HepG2 (cell line): ENCODE data around the gene TEX51. TPM values are rescaled to one million over a fixed set of nuclear protein-coding genes. Genes with fewer than 3 reads are reported as not detected.

Experiments used
- ATAC-seq: fragments of 200-7000 bp; cut with Tn5 transposase; 3 replicates; pipeline ENCODE4 v1.9.1; 2020; ENCODE audit warnings: mild to moderate bottlenecking, moderate library complexity
- BruUV-seq: library from RNA; stranded (reverse); fragments of 400-500 nt; replicated peaks from 2 replicates; lab custom pipeline; 2021; lab: Mats Ljungman, UMichigan
- CTCF ChIA-PET: fragments of 300-600 bp; formaldehyde crosslinking; extraction: SDS; loops from one replicate; lab custom pipeline; 2021; ENCODE audit warnings: low total read pairs, inconsistent platforms, low intra/inter-chr PET ratio; lab: Yijun Ruan, JAX
- POLR2A ChIA-PET: fragments of 350-600 bp; sonication (Branson Sonifier 250); formaldehyde crosslinking; loops from one replicate; lab custom pipeline; 2020; ENCODE audit warnings: antibody characterized with exemption, inconsistent platforms; lab: Yijun Ruan, JAX
- DNase-seq: peaks from one replicate; pipeline ENCODE4 v3.0.0-alpha.2; 2015; ENCODE audit warnings: low spot score
- FAIRE-seq: peaks from 3 replicates; lab custom pipeline; 2011; peaks lifted over from hg19 to GRCh38; lab: Jason Lieb, UNC
- H2AFZ ChIP-seq: one replicate; pipeline ENCODE4 v1.6.1; 2011; ENCODE audit warnings: low read length, inconsistent platforms
- H3K27ac ChIP-seq: fragments of 300-600 bp; 3 replicates; pipeline ENCODE4 v1.8.0; 2011; ENCODE audit warnings: mixed run types, mild to moderate bottlenecking, mixed read lengths, low read length, inconsistent platforms; ENCODE audit not compliant: insufficient read depth; ENCODE audit errors: extremely low read length
- H3K27me3 ChIP-seq, 2 experiments: fragments of 200-600 bp in 1 of 2; 2 replicates in 1 of 2; 3 replicates in 1 of 2; pipeline versions ENCODE4 v1.6.0 to v1.8.0; 2011; ENCODE audit warnings: low read length in 2 of 2, mild to moderate bottlenecking in 2 of 2, moderate library complexity in 2 of 2, inconsistent platforms in 1 of 2; ENCODE audit not compliant: insufficient read depth in 2 of 2, control insufficient read depth in 1 of 2
- H3K36me3 ChIP-seq, 2 experiments: fragments of 200-600 bp in 1 of 2; replicated peaks in 1 of 2; 2 replicates in 1 of 2; 3 replicates in 1 of 2; pipeline versions ENCODE4 v1.5.1 to v1.8.0; 2011; ENCODE audit warnings: low read length in 2 of 2, inconsistent platforms in 1 of 2; ENCODE audit not compliant: insufficient read depth in 2 of 2, control insufficient read depth in 1 of 2
- H3K4me1 ChIP-seq: 2 replicates; pipeline ENCODE4 v1.5.1; 2012; ENCODE audit warnings: low read length, inconsistent platforms; ENCODE audit not compliant: insufficient read depth
- H3K4me2 ChIP-seq: 2 replicates; pipeline ENCODE4 v1.6.0; 2011; ENCODE audit warnings: low read depth, low read length, inconsistent platforms
- H3K4me3 ChIP-seq, 3 experiments: fragments of 200-600 bp in 1 of 3; sonication (generic), shearing (Covaris generic) in 1 of 3; replicated peaks in 1 of 3; 2 replicates each; pipeline ENCODE4 v1.5.1; 2011 to 2016; ENCODE audit warnings: low read length in 3 of 3, inconsistent platforms in 2 of 3, low read depth in 2 of 3, mild to moderate bottlenecking in 2 of 3, control low read depth in 1 of 3, mixed read lengths in 1 of 3; ENCODE audit not compliant: insufficient read depth in 1 of 3
- H3K79me2 ChIP-seq: one replicate; pipeline ENCODE4 v1.6.1; 2011; ENCODE audit warnings: low read length, inconsistent platforms; ENCODE audit not compliant: insufficient read depth
- H3K9ac ChIP-seq: 2 replicates; pipeline ENCODE4 v1.6.0; 2011; ENCODE audit warnings: mild to moderate bottlenecking, low read depth, low read length, inconsistent platforms; ENCODE audit not compliant: insufficient read depth
- H3K9me3 ChIP-seq: 2 replicates; pipeline ENCODE4 v1.5.1; 2012; ENCODE audit warnings: mild to moderate bottlenecking, low read length
- H4K20me1 ChIP-seq: 2 replicates; pipeline ENCODE4 v1.6.0; 2011; ENCODE audit warnings: inconsistent platforms, mild to moderate bottlenecking, low read length, moderate library complexity; ENCODE audit not compliant: insufficient read depth
- ASH2L ChIP-seq: fragments of 300-600, 200-600 bp; sonication (generic); IDR thresholded peaks from 2 replicates; pipeline ENCODE4 v1.7.0; 2017; ENCODE audit warnings: low read depth, mild to moderate bottlenecking, moderate library complexity, mixed read lengths, low read length; ENCODE audit not compliant: insufficient read length
- FOXJ3 ChIP-seq: sonication (generic); formaldehyde crosslinking; IDR thresholded peaks from 2 replicates; pipeline ENCODE4 v1.4.0; 2020; ENCODE audit warnings: missing genetic modification reagents, mild to moderate bottlenecking, borderline replicate concordance
- KLF16 ChIP-seq, 2 experiments: sonication (generic) in 1 of 2; formaldehyde crosslinking in 1 of 2; IDR thresholded peaks; 2 replicates each; pipeline versions ENCODE4 v1.6.1 to v1.8.0; 2016 to 2023; ENCODE audit warnings: missing genetic modification reagents in 2 of 2, missing compliant biosample characterization in 1 of 2
- LCORL ChIP-seq, 2 experiments: fragments of 450-650 bp in 1 of 2; sonication (generic) in 1 of 2; formaldehyde crosslinking in 1 of 2; IDR thresholded peaks; 2 replicates each; pipeline versions ENCODE4 v1.5.0 to v1.6.1; 2017 to 2020; ENCODE audit warnings: antibody characterized with exemption in 1 of 2, missing genetic modification reagents in 1 of 2
- TGIF2 ChIP-seq: IDR thresholded peaks from 2 replicates; pipeline ENCODE4 v1.6.1; 2016; ENCODE audit warnings: control low read depth, missing compliant biosample characterization
- ZNF274 ChIP-seq: sonication (generic); formaldehyde crosslinking; IDR thresholded peaks from 2 replicates; pipeline ENCODE4 v1.5.1; 2020; ENCODE audit warnings: mild to moderate bottlenecking, missing genetic modification reagents
- ZNF441 ChIP-seq: sonication (generic); formaldehyde crosslinking; IDR thresholded peaks from 2 replicates; pipeline ENCODE4 v1.7.0; 2021; ENCODE audit warnings: missing genetic modification reagents, borderline replicate concordance
- WGBS: methylation state at CpG from one replicate; pipeline ENCODE4 v1.1.6; 2017; ENCODE audit warnings: low lambda C conversion rate; 5-methylcytosine and 5-hydroxymethylcytosine counted together
- in situ Hi-C: cut with HindIII; loops from 2 replicates; pipeline ENCODE4 v1.10.0; 2017; ENCODE audit warnings: low pct_unique_long_range_greater_than_20kb; ENCODE audit not compliant: extremely low pct_ligation_motif_present
- intact Hi-C: fragments of 100-400 bp; cut with micrococcal nuclease; formaldehyde crosslinking; loops from one replicate; pipeline ENCODE4 v1.10.0; 2022; ENCODE audit not compliant: unreplicated experiment
- polyA plus RNA-seq, 8 experiments: library from polyadenylated mRNA; depleted of rRNA in 3 of 8; stranded (reverse) in 7 of 8; unstranded in 1 of 8; fragments of >200 nt; fragmentation: Illumina TruSeq in 4 of 8; extraction: Trizol in 4 of 8; gene quantifications; 2 replicates each; pipeline versions ENCODE4 v1.2.1 to v1.2.3, GENCODE V29; 2011 to 2016; ENCODE audit warnings: low read depth in 4 of 8, missing spikeins in 1 of 8, mixed read lengths in 1 of 8; ENCODE audit not compliant: insufficient read depth in 1 of 8
- total RNA-seq, 5 experiments: library from RNA; depleted of rRNA; stranded (reverse); fragments of >200 nt; fragmentation: Illumina TruSeq; extraction: Trizol; gene quantifications; 2 replicates each; pipeline ENCODE4 v1.2.3, GENCODE V29; 2016; ENCODE audit warnings: low read depth in 1 of 5

The TEX51 gene
- total and polyA plus RNA-seq, 2 of the 13 experiments (the other 11 are each of a cell fraction or from before 2014, with no cell fraction given), result not detected

DNA sequence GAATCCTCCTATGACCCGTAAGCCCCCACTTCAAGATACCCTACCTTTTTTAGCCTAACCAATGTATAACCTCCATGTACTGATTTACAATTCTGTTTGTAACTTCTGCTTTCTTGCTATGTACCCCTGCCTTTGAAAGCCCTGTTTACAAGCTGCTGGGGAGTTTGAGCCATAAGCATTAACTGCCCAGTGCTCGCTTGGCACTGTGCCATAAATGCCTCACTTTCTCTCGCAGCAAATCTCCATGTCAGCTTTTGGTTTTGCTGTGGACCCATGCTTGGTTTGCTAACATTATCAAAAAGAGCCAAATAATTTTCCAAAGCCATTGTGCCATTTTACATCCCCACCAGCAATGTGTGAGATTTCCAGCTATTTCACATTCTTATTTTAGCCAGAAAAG lies 51.8 kb downstream of the TEX51 start:
- no peak for FAIRE-seq
- no peak overlapping the region for H2AFZ ChIP-seq

More for the DNA sequence above, 51.8 kb downstream of the TEX51 start:
- H3K27ac ChIP-seq, result no peak overlapping the region
- POLR2A ChIA-PET, result no interaction called here
- H3K4me2 ChIP-seq, result no peak overlapping the region
- no peak overlapping the region for H3K9ac ChIP-seq
- no peak overlapping the region for H3K4me3 ChIP-seq
- H4K20me1 ChIP-seq, result no peaks in the 10 kb centered on the region
- H3K4me1 ChIP-seq, result no peaks in the 10 kb centered on the region; the same call in 1 of the 2 replicates
- no TSS peak for BruUV-seq
- 45% methylated on average over 3 of the region's 3 CpGs for WGBS
- no peak for ATAC-seq
- peaks cover 0 to 3% of the 10 kb centered on the region in 2 experiments; a peak in 3 of 5 replicates for H3K27me3 ChIP-seq
- no peaks in the 10 kb centered on the region for H3K9me3 ChIP-seq
- in situ Hi-C loops, result no loop called here
- intact Hi-C loops, result no loop called here
- no peak for TF ChIP-seq KLF16 (CRISPR knock-in tag; IDR thresholded peaks at IDR 0.05)
- TF ChIP-seq ZNF274 (CRISPR knock-in tag), result no peak
- TF ChIP-seq ASH2L, result no peak
- TF ChIP-seq TGIF2 (CRISPR knock-in tag), result no peak
- no peak for TF ChIP-seq ZNF441 (CRISPR knock-in tag)
- TF ChIP-seq LCORL (IDR thresholded peaks at IDR 0.05), result peak; percentile 35; the same call in 1 of the 2 replicates
- no peak for TF ChIP-seq LCORL (CRISPR knock-in tag; IDR thresholded peaks at IDR 0.05)
- no peak for TF ChIP-seq FOXJ3
- no peaks in the 10 kb centered on the region for H3K79me2 ChIP-seq
- DNase-seq, result no peak
- no peaks in the 10 kb centered on the region for H3K36me3 ChIP-seq
- CTCF ChIA-PET, result no interaction called here

Other genes with a start within 250 kb of the TEX51 start
- not detected in 2 replicates for gene GYPC, start 242.7 kb upstream of the TEX51 start, total RNA-seq (2016; rRNA removed; fragmentation: Illumina TruSeq; extraction: Trizol)
- gene GYPC, start 242.7 kb upstream of the TEX51 start, polyA plus RNA-seq (2011; rRNA removed), result 0.09 TPM in 1 of 2 replicates, not detected in the other
- gene BIN1, start 208.3 kb downstream of the TEX51 start, total RNA-seq (2016; rRNA removed; fragmentation: Illumina TruSeq; extraction: Trizol), result 0.93 and 0.98 TPM in 2 replicates
- gene BIN1, start 208.3 kb downstream of the TEX51 start, polyA plus RNA-seq (2011; rRNA removed), result 0.51 and 1.2 TPM in 2 replicates